CD14-positive monocyte (primary cell): ENCODE measurements around the gene CALY. TPM values are rescaled to one million over a fixed set of nuclear protein-coding genes. Genes with fewer than 3 reads are reported as not detected.

Source experiments
- DNase-seq, 3 donors: peaks; one replicate each; pipeline ENCODE4 v3.0.0-alpha.2; 2011 to 2022
- H2AFZ ChIP-seq: 2 replicates; pipeline ENCODE4 v1.6.0; 2012; ENCODE audit warnings: mild to moderate bottlenecking, low read depth, low read length, inconsistent platforms; ENCODE audit not compliant: insufficient read depth, poor library complexity, severe bottlenecking
- H3K27ac ChIP-seq, 2 donors: 1 replicate in 1 of 2; 2 replicates in 1 of 2; pipeline ENCODE4 v1.5.1; 2012 to 2013; ENCODE audit warnings: low read length in 2 of 2, control low read depth in 1 of 2, inconsistent platforms in 1 of 2, low read depth in 1 of 2, mild to moderate bottlenecking in 1 of 2
- H3K27me3 ChIP-seq, 2 donors: one replicate each; pipeline versions ENCODE4 v1.6.0 to v1.6.1; 2011 to 2013; ENCODE audit warnings: low read length in 2 of 2; ENCODE audit not compliant: control insufficient read depth in 2 of 2, insufficient read depth in 2 of 2
- H3K36me3 ChIP-seq, 2 donors: replicated peaks in 1 of 2; 1 replicate in 1 of 2; 2 replicates in 1 of 2; pipeline versions ENCODE4 v1.5.1 to v1.6.1; 2012 to 2013; ENCODE audit warnings: low read length in 2 of 2, control low read depth in 1 of 2, inconsistent platforms in 1 of 2, mild to moderate bottlenecking in 1 of 2; ENCODE audit not compliant: insufficient read depth in 2 of 2, control insufficient read depth in 1 of 2
- H3K4me1 ChIP-seq, 2 donors: 1 replicate in 1 of 2; 2 replicates in 1 of 2; pipeline versions ENCODE4 v1.5.1 to v1.6.1; 2012 to 2013; ENCODE audit warnings: low read length in 2 of 2, control low read depth in 1 of 2, inconsistent platforms in 1 of 2, mild to moderate bottlenecking in 1 of 2, moderate library complexity in 1 of 2; ENCODE audit not compliant: insufficient read depth in 2 of 2, control insufficient read depth in 1 of 2
- H3K4me2 ChIP-seq: replicated peaks from 2 replicates; pipeline ENCODE3; 2012; ENCODE audit warnings: low read length, moderate library complexity, mild to moderate bottlenecking; ENCODE audit not compliant: poor library complexity, severe bottlenecking; ENCODE audit errors: extremely low read depth
- H3K4me3 ChIP-seq, 3 experiments: fragments of 200-600 bp in 1 of 3; sonication (generic) in 1 of 3; replicated peaks in 1 of 3; 1 replicate in 2 of 3; 2 replicates in 1 of 3; pipeline ENCODE4 v1.5.1; 2011 to 2013; ENCODE audit warnings: low read length in 3 of 3, mild to moderate bottlenecking in 3 of 3, control low read depth in 2 of 3, low read depth in 2 of 3, inconsistent platforms in 1 of 3, moderate library complexity in 1 of 3
- H3K79me2 ChIP-seq: 2 replicates; pipeline ENCODE4 v1.6.0; 2012; ENCODE audit warnings: mild to moderate bottlenecking, control low read depth, inconsistent platforms, low read length, moderate library complexity; ENCODE audit not compliant: insufficient read depth
- H3K9ac ChIP-seq: 2 replicates; pipeline ENCODE4 v1.6.0; 2017; ENCODE audit warnings: low read length, mild to moderate bottlenecking; ENCODE audit not compliant: insufficient read depth, poor library complexity, severe bottlenecking
- H3K9me3 ChIP-seq, 2 donors: replicated peaks in 1 of 2; 1 replicate in 1 of 2; 2 replicates in 1 of 2; pipeline versions ENCODE4 v1.5.1 to v1.6.1; 2012 to 2013; ENCODE audit warnings: low read length in 2 of 2, control low read depth in 1 of 2; ENCODE audit not compliant: control insufficient read depth in 1 of 2, insufficient read depth in 1 of 2
- H4K20me1 ChIP-seq: 2 replicates; pipeline ENCODE4 v1.6.0; 2012; ENCODE audit warnings: mild to moderate bottlenecking, low read length, control low read depth, moderate library complexity; ENCODE audit not compliant: insufficient read depth
- H3K27ac Mint-ChIP-seq, 7 donors: one replicate each; pipeline ENCODE4 v1.8.0; 2020; ENCODE audit warnings: mild to moderate bottlenecking in 7 of 7, mixed read lengths in 7 of 7, moderate library complexity in 6 of 7, inconsistent platforms in 2 of 7
- H3K27me3 Mint-ChIP-seq, 3 donors: one replicate each; pipeline ENCODE4 v1.8.0; 2021 to 2022; ENCODE audit warnings: low read depth in 3 of 3, mild to moderate bottlenecking in 3 of 3, mixed read lengths in 3 of 3, moderate library complexity in 3 of 3, inconsistent platforms in 1 of 3
- H3K36me3 Mint-ChIP-seq, 2 donors: one replicate each; pipeline ENCODE4 v1.8.0; 2020; ENCODE audit warnings: mixed read lengths in 2 of 2, inconsistent platforms in 1 of 2, mild to moderate bottlenecking in 1 of 2
- H3K4me1 Mint-ChIP-seq: one replicate; pipeline ENCODE4 v1.8.0; 2020; ENCODE audit warnings: mild to moderate bottlenecking, mixed read lengths
- H3K4me3 Mint-ChIP-seq, 2 donors: one replicate each; pipeline ENCODE4 v1.8.0; 2020; ENCODE audit warnings: mild to moderate bottlenecking in 2 of 2, mixed read lengths in 2 of 2, moderate library complexity in 1 of 2
- H3K9me3 Mint-ChIP-seq, 7 donors: one replicate each; pipeline ENCODE4 v1.8.0; 2020 to 2022; ENCODE audit warnings: mixed read lengths in 7 of 7, mild to moderate bottlenecking in 6 of 7, moderate library complexity in 6 of 7, inconsistent platforms in 2 of 7
- WGBS: methylation state at CpG from one replicate; pipeline ENCODE4 v1.1.5; 2013; ENCODE audit warnings: missing lambda C conversion rate; ENCODE audit not compliant: insufficient coverage; 5-methylcytosine and 5-hydroxymethylcytosine counted together
- intact Hi-C, 2 donors: fragments of 100-400 bp; cut with micrococcal nuclease; formaldehyde crosslinking; loops; one replicate each; pipeline versions ENCODE4 v1.15.0 to v1.15.1; 2023
- polyA plus RNA-seq, 3 donors: library from polyadenylated mRNA; depleted of rRNA in 1 of 3; unstranded in 2 of 3; stranded (reverse) in 1 of 3; fragments of 300-500 nt in 2 of 3; fragments of >200 nt in 1 of 3; fragmentation: Illumina TruSeq in 2 of 3; gene quantifications; 1 replicate in 2 of 3; 2 replicates in 1 of 3; pipeline ENCODE4 v1.2.3, GENCODE V29; 2012 to 2021
- TF ChIP-seq, protein P1 (sequence below): fragments of 200-600 bp; IDR thresholded peaks from one replicate; pipeline ENCODE4 v1.8.0; 2022; ENCODE audit warnings: antibody characterized with exemption, mild to moderate bottlenecking

The CALY gene
- polyA plus RNA-seq, 3 donors = not detected

DNA sequence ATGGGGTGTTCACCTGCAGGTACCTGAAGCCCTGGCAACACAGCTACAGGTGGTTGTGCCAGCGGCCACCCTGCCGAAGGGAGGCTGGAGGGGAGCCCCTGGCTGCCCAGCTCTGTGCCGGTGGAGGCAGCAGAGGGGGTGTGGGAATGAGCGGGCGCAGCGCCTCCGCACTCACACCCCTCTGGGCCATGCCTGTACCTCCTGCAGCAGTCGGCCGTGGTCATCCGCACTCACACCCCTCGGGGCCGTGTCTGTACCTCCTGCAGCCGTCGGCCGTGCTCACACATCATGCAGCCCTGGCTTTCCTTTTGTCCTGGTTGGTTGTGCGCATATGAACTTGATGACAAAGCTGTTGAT lies 26.3 kb downstream of the CALY start:
- intact Hi-C loops = no loop called here
- Histone ChIP-seq H3K4me2 (no peak overlapping the region), H3K9me3 (no peaks in the 10 kb centered on the region), H3K36me3 (peaks cover 25 to 40% of the 10 kb centered on the region in 2 donors), H3K27ac (no peak overlapping the region), H3K9ac (no peak overlapping the region), H4K20me1 (peaks cover 13% of the 10 kb centered on the region), H3K4me3 (no peak overlapping the region), H3K4me1 (peaks cover 33 to 35% of the 10 kb centered on the region in 2 donors), H3K27me3 (no peaks in the 10 kb centered on the region), H3K79me2 (peaks cover 34% of the 10 kb centered on the region), H2AFZ (no peak overlapping the region)
- TF ChIP-seq, protein P1, sequence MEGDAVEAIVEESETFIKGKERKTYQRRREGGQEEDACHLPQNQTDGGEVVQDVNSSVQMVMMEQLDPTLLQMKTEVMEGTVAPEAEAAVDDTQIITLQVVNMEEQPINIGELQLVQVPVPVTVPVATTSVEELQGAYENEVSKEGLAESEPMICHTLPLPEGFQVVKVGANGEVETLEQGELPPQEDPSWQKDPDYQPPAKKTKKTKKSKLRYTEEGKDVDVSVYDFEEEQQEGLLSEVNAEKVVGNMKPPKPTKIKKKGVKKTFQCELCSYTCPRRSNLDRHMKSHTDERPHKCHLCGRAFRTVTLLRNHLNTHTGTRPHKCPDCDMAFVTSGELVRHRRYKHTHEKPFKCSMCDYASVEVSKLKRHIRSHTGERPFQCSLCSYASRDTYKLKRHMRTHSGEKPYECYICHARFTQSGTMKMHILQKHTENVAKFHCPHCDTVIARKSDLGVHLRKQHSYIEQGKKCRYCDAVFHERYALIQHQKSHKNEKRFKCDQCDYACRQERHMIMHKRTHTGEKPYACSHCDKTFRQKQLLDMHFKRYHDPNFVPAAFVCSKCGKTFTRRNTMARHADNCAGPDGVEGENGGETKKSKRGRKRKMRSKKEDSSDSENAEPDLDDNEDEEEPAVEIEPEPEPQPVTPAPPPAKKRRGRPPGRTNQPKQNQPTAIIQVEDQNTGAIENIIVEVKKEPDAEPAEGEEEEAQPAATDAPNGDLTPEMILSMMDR = no peak
- H3K4me1 Mint-ChIP-seq = peaks cover 32% of the 10 kb centered on the region
- no peak for DNase-seq
- H3K4me3 Mint-ChIP-seq = no peak overlapping the region
- WGBS = 98% methylated on average over 15 of the region's 16 CpGs
- H3K27me3 Mint-ChIP-seq = peaks cover 2 to 7% (median 6%) of the 10 kb centered on the region in 3 donors
- peak overlapping the region in 2 of 7 donors; percentile 50 to 100 for H3K27ac Mint-ChIP-seq
- H3K9me3 Mint-ChIP-seq = no peaks in the 10 kb centered on the region
- H3K36me3 Mint-ChIP-seq = peaks cover 45 to 52% of the 10 kb centered on the region in 2 donors

GRCh38 chr10:133309720-133310398 lies 26.8 kb downstream of the CALY start:
- TF ChIP-seq, protein P1 = no peak
- 91% methylated on average over 33 of the region's 33 CpGs for WGBS
- H3K4me1 Mint-ChIP-seq = peaks cover 37% of the 10 kb centered on the region
- no peak overlapping the region for H3K27ac ChIP-seq
- H3K9ac ChIP-seq = no peak overlapping the region
- H3K9me3 ChIP-seq = no peaks in the 10 kb centered on the region
- peaks cover 25 to 40% of the 10 kb centered on the region in 2 donors for H3K36me3 ChIP-seq
- peak overlapping the region in 1 of 2 donors; percentile 58 for H3K4me3 Mint-ChIP-seq
- H3K9me3 Mint-ChIP-seq = peaks cover 0 to 3% (median 0%) of the 10 kb centered on the region in 7 donors
- no peak overlapping the region for H3K4me2 ChIP-seq
- peaks cover 13% of the 10 kb centered on the region for H4K20me1 ChIP-seq
- H3K27ac Mint-ChIP-seq = peak overlapping the region in 6 of 7 donors; percentile 6 to 100 (median 86)
- DNase-seq = no peak
- H3K36me3 Mint-ChIP-seq = peaks cover 50 to 57% of the 10 kb centered on the region in 2 donors
- no peaks in the 10 kb centered on the region for H3K27me3 ChIP-seq
- H3K4me1 ChIP-seq = peaks cover 37 to 40% of the 10 kb centered on the region in 2 donors
- no peak overlapping the region for H2AFZ ChIP-seq
- peaks cover 2 to 6% (median 5%) of the 10 kb centered on the region in 3 donors for H3K27me3 Mint-ChIP-seq
- intact Hi-C loops = loop anchor here (2.0 to 5.0 kb wide), 3 partner anchors 31 to 53 kb away; no protein-coding TSS in a partner anchor
- H3K79me2 ChIP-seq = peaks cover 39% of the 10 kb centered on the region
- peak overlapping the region in 1 of 3 experiments; percentile 77 for H3K4me3 ChIP-seq
